ENCODE data around the gene UST. TPM values are rescaled to one million over a fixed set of nuclear protein-coding genes. Genes with fewer than 3 reads are reported as not detected.

Gene UST
- total RNA-seq, 2 donors from 2014 or later: 1.6 to 7.5 TPM

- ATAC-seq (replicated peaks): no peak
- Mint-ChIP-seq H3K27me3 (no peaks in the 10 kb centered on the region), H3K4me3 (no peak overlapping the region), H3K4me1 (peaks cover 8% of the 10 kb centered on the region), H3K27ac (no peak overlapping the region), H3K36me3 (ENCODE audit: low read depth) (no peaks in the 10 kb centered on the region), H3K9me3 (no peaks in the 10 kb centered on the region)
Observed at GRCh38 chr6:148818939-148819575, 72.2 kb downstream of the UST start.

DNA sequence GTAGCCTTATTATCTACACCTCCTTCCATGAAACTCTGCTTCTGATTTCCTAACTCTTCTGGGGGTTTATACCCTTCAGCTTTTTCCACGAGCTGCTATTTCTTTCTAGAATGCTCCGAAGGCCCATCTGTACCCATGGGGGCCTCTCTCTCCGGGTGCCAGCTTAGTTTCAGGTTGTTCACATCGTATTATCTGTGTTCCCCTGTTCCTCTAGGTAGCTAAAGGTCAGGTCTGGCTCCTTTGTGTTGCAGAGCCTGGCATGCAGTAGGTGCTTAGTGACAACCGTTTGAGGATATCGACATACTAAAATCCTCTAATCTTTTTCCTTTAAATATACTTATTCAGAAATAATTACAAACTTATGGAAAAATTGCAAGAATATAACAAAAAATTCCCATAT, 73.0 kb downstream of the UST start:
- H3K4me3 Mint-ChIP-seq: no peak overlapping the region
- no peak overlapping the region for H3K27ac Mint-ChIP-seq
- H3K27me3 Mint-ChIP-seq: no peaks in the 10 kb centered on the region
- no peak for ATAC-seq (replicated peaks)
- peaks cover 14% of the 10 kb centered on the region for H3K4me1 Mint-ChIP-seq
- H3K36me3 Mint-ChIP-seq (ENCODE audit: low read depth): no peaks in the 10 kb centered on the region
- no peaks in the 10 kb centered on the region for H3K9me3 Mint-ChIP-seq

DNA sequence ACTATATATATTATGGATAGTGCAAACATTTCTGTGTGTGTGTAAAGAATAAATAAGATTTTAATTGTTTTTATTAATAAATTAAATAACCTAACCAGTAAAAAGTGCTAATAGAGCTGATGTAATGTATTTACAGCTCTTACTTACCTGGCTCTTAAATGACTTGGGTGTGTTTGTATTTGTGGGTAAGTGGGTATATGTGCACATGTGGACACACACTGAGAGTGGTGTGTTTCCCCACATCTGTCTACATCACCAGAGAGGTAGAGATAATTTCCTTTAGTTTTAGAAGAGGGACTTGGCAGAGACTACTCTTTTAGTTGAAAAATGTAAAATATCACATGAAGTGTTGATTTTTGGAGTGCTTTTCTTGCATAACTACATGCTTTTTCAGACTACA, 76.0 kb downstream of the UST start:
- Mint-ChIP-seq H3K4me1 (peaks cover 9% of the 10 kb centered on the region), H3K9me3 (no peaks in the 10 kb centered on the region), H3K27me3 (no peaks in the 10 kb centered on the region), H3K27ac (no peak overlapping the region), H3K36me3 (ENCODE audit: low read depth) (no peaks in the 10 kb centered on the region), H3K4me3 (no peak overlapping the region)
- no peak for ATAC-seq (replicated peaks)

GRCh38 chr6:148824291-148824690, 77.5 kb downstream of the UST start:
- ATAC-seq (replicated peaks): peak; percentile 82
- Mint-ChIP-seq H3K4me1 (peaks cover 14% of the 10 kb centered on the region), H3K27me3 (no peaks in the 10 kb centered on the region)

DNA sequence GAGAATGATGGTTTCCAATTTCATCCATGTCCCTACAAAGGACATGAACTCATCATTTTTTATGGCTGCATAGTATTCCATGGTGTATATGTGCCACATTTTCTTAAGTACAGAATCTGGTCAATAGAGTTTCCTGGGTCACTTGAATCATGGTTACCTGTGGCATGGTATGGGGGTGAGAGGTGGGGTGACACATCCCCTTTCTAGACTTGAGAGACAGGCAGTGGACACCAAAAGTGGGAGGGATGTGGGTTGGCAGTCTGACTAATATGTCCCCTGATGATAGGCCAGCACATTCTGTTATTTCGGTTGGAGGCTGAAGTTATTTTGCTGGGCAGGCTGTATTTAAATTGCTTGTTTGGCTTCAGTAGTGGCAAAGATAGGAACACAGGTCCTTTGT, 78.1 kb downstream of the UST start:
- no peak overlapping the region for H3K4me3 Mint-ChIP-seq

More at GRCh38 chr6:148824291-148824690, 77.5 kb downstream of the UST start:
- no peaks in the 10 kb centered on the region for H3K9me3 Mint-ChIP-seq
- H3K36me3 Mint-ChIP-seq (ENCODE audit: low read depth): no peaks in the 10 kb centered on the region
- no peak overlapping the region for H3K4me3 Mint-ChIP-seq
- no peak overlapping the region for H3K27ac Mint-ChIP-seq

DNA sequence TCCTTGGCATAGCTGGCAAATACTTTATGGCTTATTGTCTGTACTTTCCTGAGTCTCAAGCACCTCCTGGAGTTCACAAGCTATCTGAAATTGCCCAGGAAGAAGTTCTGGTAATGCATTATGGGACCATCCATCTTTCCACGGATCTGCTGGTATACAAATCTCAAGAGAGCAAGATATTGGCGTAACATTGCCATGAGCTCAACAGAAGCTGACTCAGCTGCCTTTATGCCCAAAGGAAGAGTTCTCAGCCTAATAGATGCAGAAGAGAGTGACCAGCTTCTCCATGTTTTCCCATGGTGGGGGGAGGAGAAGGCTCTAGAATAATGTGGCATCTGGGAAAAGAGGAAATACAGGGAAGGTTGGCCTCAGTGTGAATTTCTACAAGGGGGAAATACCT, 78.7 kb downstream of the UST start:
- Mint-ChIP-seq H3K4me1 (peaks cover 25% of the 10 kb centered on the region), H3K9me3 (no peaks in the 10 kb centered on the region), H3K36me3 (ENCODE audit: low read depth) (no peaks in the 10 kb centered on the region), H3K27ac (no peak overlapping the region), H3K27me3 (no peaks in the 10 kb centered on the region), H3K4me3 (no peak overlapping the region)
- no peak for ATAC-seq (replicated peaks)

More for the DNA sequence above, 78.1 kb downstream of the UST start:
- no peaks in the 10 kb centered on the region for H3K9me3 Mint-ChIP-seq
- H3K27ac Mint-ChIP-seq: peak overlapping the region; percentile 10
- H3K4me1 Mint-ChIP-seq: peaks cover 20% of the 10 kb centered on the region
- H3K27me3 Mint-ChIP-seq: no peaks in the 10 kb centered on the region
- no peaks in the 10 kb centered on the region for H3K36me3 Mint-ChIP-seq (ENCODE audit: low read depth)
- peak; percentile 83 for ATAC-seq (replicated peaks)

- Mint-ChIP-seq H3K4me1 (peaks cover 29% of the 10 kb centered on the region), H3K4me3 (no peak overlapping the region), H3K9me3 (no peaks in the 10 kb centered on the region), H3K36me3 (ENCODE audit: low read depth) (no peaks in the 10 kb centered on the region), H3K27ac (no peak overlapping the region), H3K27me3 (no peaks in the 10 kb centered on the region)
- ATAC-seq (replicated peaks): no peak
Observed at GRCh38 chr6:148827416-148828045, 80.7 kb downstream of the UST start.

- Mint-ChIP-seq H3K9me3 (no peaks in the 10 kb centered on the region), H3K4me1 (peaks cover 29% of the 10 kb centered on the region)
- ATAC-seq (replicated peaks): no peak
Observed at GRCh38 chr6:148828047-148828446, 81.2 kb downstream of the UST start.

GRCh38 chr6:148829415-148830101, 82.7 kb downstream of the UST start:
- H3K27me3 Mint-ChIP-seq: no peaks in the 10 kb centered on the region
- no peak overlapping the region for H3K27ac Mint-ChIP-seq
- peak overlapping the region; percentile 71 for H3K4me3 Mint-ChIP-seq
- H3K9me3 Mint-ChIP-seq: no peaks in the 10 kb centered on the region
- no peak for ATAC-seq (replicated peaks)
- H3K4me1 Mint-ChIP-seq: peaks cover 25% of the 10 kb centered on the region
- H3K36me3 Mint-ChIP-seq (ENCODE audit: low read depth): no peaks in the 10 kb centered on the region

More at GRCh38 chr6:148828047-148828446, 81.2 kb downstream of the UST start:
- H3K4me3 Mint-ChIP-seq: no peak overlapping the region
- H3K27ac Mint-ChIP-seq: no peak overlapping the region
- H3K27me3 Mint-ChIP-seq: no peaks in the 10 kb centered on the region
- no peaks in the 10 kb centered on the region for H3K36me3 Mint-ChIP-seq (ENCODE audit: low read depth)

- Mint-ChIP-seq H3K4me3 (peak overlapping the region; percentile 71), H3K27ac (peak overlapping the region; percentile 78), H3K36me3 (ENCODE audit: low read depth) (no peaks in the 10 kb centered on the region), H3K4me1 (peaks cover 23% of the 10 kb centered on the region), H3K27me3 (no peaks in the 10 kb centered on the region), H3K9me3 (no peaks in the 10 kb centered on the region)
- ATAC-seq (replicated peaks): peak; percentile 87
Observed at GRCh38 chr6:148830614-148831013, 83.8 kb downstream of the UST start.

GRCh38 chr6:148831064-148831463, 84.2 kb downstream of the UST start:
- Mint-ChIP-seq H3K36me3 (ENCODE audit: low read depth) (no peaks in the 10 kb centered on the region), H3K9me3 (no peaks in the 10 kb centered on the region), H3K4me3 (peak overlapping the region; percentile 71), H3K27ac (peak overlapping the region; percentile 78), H3K4me1 (peaks cover 27% of the 10 kb centered on the region), H3K27me3 (no peaks in the 10 kb centered on the region)
- peak; percentile 74 for ATAC-seq (replicated peaks)

DNA sequence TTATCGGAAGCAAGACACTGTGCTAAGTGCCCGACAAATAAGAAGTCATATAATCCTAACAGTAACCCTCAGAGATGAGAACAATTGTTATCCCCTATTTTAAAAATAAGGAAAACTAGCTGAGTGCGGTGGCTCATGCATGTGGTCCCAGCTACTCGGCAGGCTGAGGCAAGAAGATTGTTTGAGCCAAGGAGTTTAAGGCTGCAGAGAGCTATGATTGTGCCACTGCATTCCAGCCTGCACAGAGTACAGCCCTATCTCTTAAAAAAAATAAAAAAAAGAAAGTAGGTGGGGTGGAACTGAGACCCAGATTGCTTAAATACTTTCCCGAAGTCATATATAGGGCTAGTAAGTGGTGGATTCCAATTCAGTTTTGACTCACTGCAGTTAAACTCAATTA, 84.7 kb downstream of the UST start:
- Mint-ChIP-seq H3K9me3 (no peaks in the 10 kb centered on the region), H3K36me3 (ENCODE audit: low read depth) (no peaks in the 10 kb centered on the region), H3K4me3 (peak overlapping the region; percentile 71), H3K4me1 (peaks cover 32% of the 10 kb centered on the region), H3K27me3 (no peaks in the 10 kb centered on the region), H3K27ac (peak overlapping the region; percentile 78)
- no peak for ATAC-seq (replicated peaks)

DNA sequence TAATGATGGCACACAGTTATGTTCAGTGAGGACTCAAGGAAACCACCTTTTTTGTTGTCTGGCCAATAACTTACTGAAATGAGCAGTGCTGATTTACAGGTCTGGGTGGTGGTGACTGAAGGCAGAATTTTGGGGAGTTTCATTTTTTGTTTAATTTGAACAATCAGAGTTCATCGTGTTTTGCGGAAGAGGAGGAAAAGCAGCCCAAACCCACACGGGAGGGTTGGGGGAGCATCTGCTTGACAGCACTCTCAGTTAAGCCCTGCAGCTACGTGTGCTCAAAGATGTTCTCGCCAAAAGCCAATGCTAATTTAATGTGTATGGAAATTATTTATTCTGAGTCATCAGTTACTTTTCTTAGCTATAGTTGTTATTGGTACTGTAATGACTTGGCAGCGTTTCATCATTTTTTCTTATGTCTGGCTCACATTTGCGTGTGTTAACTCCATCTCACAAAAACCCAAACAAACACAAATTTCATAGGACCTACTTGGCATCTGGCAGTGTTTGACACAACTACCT, 89.2 kb downstream of the UST start:
- Mint-ChIP-seq H3K27ac (peak overlapping the region; percentile 92), H3K9me3 (no peaks in the 10 kb centered on the region), H3K4me3 (peak overlapping the region; percentile 70), H3K4me1 (peaks cover 22% of the 10 kb centered on the region), H3K36me3 (ENCODE audit: low read depth) (no peaks in the 10 kb centered on the region), H3K27me3 (no peaks in the 10 kb centered on the region)
- ATAC-seq (replicated peaks): peak; percentile 81

DNA sequence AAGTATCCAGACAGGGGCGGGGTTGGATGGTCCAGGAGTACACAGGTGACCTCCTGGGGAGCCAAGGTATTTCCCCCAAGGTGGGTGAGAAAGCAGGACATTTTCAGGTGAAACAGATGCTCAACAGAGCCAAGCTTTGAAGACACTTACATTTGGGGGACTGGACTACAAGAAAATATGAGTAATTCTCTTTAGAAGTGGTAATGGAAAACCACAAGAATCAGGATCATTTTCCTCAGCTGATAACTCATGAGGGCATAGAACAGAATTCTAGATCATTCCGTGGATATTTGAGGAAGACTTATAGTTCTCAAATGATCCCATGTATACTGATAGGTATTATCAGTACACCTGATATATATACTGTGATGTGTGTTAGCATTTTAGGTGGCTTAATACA, 89.9 kb downstream of the UST start:
- no peaks in the 10 kb centered on the region for H3K27me3 Mint-ChIP-seq
- peak overlapping the region; percentile 92 for H3K27ac Mint-ChIP-seq
- no peaks in the 10 kb centered on the region for H3K9me3 Mint-ChIP-seq
- no peaks in the 10 kb centered on the region for H3K36me3 Mint-ChIP-seq (ENCODE audit: low read depth)
- peak; percentile 19 for ATAC-seq (replicated peaks)
- H3K4me3 Mint-ChIP-seq: peak overlapping the region; percentile 70
- peaks cover 22% of the 10 kb centered on the region for H3K4me1 Mint-ChIP-seq

DNA sequence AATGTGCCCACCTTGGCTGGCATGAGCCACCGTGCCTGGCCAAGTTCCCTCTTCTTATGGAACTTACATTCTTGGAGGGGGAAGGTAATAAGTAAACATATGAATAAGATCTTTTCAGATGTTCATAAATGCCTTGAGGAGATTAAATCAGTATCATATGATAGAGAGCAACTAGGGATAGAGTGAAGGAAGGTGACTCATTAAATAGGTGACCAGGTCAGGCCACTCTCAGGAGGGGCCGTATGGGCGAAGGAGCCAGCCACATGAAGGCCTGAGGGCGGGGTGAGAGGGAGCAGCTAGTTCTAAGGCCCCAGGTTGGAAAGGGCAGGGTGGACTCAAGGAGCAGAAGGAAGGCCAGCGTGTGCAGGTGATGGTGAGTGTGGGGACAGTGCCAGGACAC, 91.1 kb downstream of the UST start:
- peak overlapping the region; percentile 5 for H3K27ac Mint-ChIP-seq
- no peak for ATAC-seq (replicated peaks)

More for the DNA sequence above, 91.1 kb downstream of the UST start:
- Mint-ChIP-seq H3K27me3 (no peaks in the 10 kb centered on the region), H3K9me3 (no peaks in the 10 kb centered on the region), H3K4me1 (peaks cover 22% of the 10 kb centered on the region), H3K36me3 (ENCODE audit: low read depth) (no peaks in the 10 kb centered on the region), H3K4me3 (no peak overlapping the region)
